Natural killer cell (primary cell): Measurements from ENCODE around the gene SPTLC3. TPM values are rescaled to one million over a fixed set of nuclear protein-coding genes. Genes with fewer than 3 reads are reported as not detected.

Source experiments
- ATAC-seq, 3 donors: fragments of 150-1000 bp in 2 of 3; fragments of 200-7000 bp in 1 of 3; cut with Tn5 transposase; 1 replicate in 1 of 3; 2 replicates in 2 of 3; pipeline ENCODE4 v1.10.0; 2021; ENCODE audit warnings: mild to moderate bottlenecking in 2 of 3, moderate library complexity in 2 of 3
- DNase-seq, 2 donors: peaks; one replicate each; pipeline versions ENCODE4 v3.0.0 to v3.0.0-alpha.2; 2013 to 2021; ENCODE audit warnings: mixed read lengths in 1 of 2
- H3K27ac ChIP-seq: one replicate; pipeline ENCODE4 v1.5.1; 2013; ENCODE audit warnings: mild to moderate bottlenecking, low read length
- H3K27me3 ChIP-seq: one replicate; pipeline ENCODE4 v1.6.1; 2013; ENCODE audit warnings: low read length; ENCODE audit not compliant: control insufficient read depth, insufficient read depth
- H3K36me3 ChIP-seq: one replicate; pipeline ENCODE4 v1.6.1; 2013; ENCODE audit warnings: low read length; ENCODE audit not compliant: control insufficient read depth, insufficient read depth
- H3K4me1 ChIP-seq: one replicate; pipeline ENCODE4 v1.6.1; 2013; ENCODE audit warnings: low read length; ENCODE audit not compliant: control insufficient read depth, insufficient read depth
- H3K4me3 ChIP-seq: one replicate; pipeline ENCODE4 v1.5.1; 2013; ENCODE audit warnings: low read length
- H3K9me3 ChIP-seq: one replicate; pipeline ENCODE4 v1.6.1; 2013; ENCODE audit warnings: low read length; ENCODE audit not compliant: control insufficient read depth, insufficient read depth
- H3K27ac Mint-ChIP-seq, 2 donors: one replicate each; pipeline ENCODE4 v1.8.0; 2022; ENCODE audit warnings: mild to moderate bottlenecking in 2 of 2, mixed read lengths in 2 of 2, moderate library complexity in 1 of 2
- H3K27me3 Mint-ChIP-seq, 2 donors: one replicate each; pipeline ENCODE4 v1.8.0; 2022; ENCODE audit warnings: low read depth in 2 of 2, mixed read lengths in 2 of 2
- H3K36me3 Mint-ChIP-seq: one replicate; pipeline ENCODE4 v1.8.0; 2022; ENCODE audit warnings: mixed read lengths
- H3K4me1 Mint-ChIP-seq, 2 donors: one replicate each; pipeline ENCODE4 v1.8.0; 2022; ENCODE audit warnings: mixed read lengths in 2 of 2
- H3K4me3 Mint-ChIP-seq: one replicate; pipeline ENCODE4 v1.8.0; 2022; ENCODE audit warnings: mild to moderate bottlenecking, moderate library complexity, mixed read lengths
- H3K9me3 Mint-ChIP-seq, 2 donors: one replicate each; pipeline ENCODE4 v1.8.0; 2022; ENCODE audit warnings: mixed read lengths in 2 of 2
- CTCF ChIP-seq: fragments of 200-600 bp; IDR thresholded peaks from one replicate; pipeline ENCODE4 v1.8.0; 2022; ENCODE audit warnings: antibody characterized with exemption
- WGBS: methylation state at CpG from one replicate; pipeline ENCODE4 v1.1.7; 2013; ENCODE audit warnings: missing lambda C conversion rate; ENCODE audit not compliant: insufficient coverage; 5-methylcytosine and 5-hydroxymethylcytosine counted together
- intact Hi-C: fragments of 100-400 bp; cut with micrococcal nuclease; formaldehyde crosslinking; loops from one replicate; pipeline ENCODE4 v1.14.2; 2022
- total RNA-seq, 4 donors: library from RNA; stranded (reverse); fragments of 120-200 nt in 1 of 4; gene quantifications; one replicate each; pipeline versions ENCODE4 v1.2.3 to v1.2.4, GENCODE V29; 2013 to 2022

The SPTLC3 gene
- total RNA-seq = 1 to 10 TPM; 1.5 to 4.6 (median 1.9) TPM
- total RNA-seq (2013) = 5.7 TPM

GRCh38 chr20:13008761-13009681 is at the start of gene SPTLC3:
SPTLC3 (plus strand) TSS chr20:13008972; CDS start chr20:13009268, 296 bp downstream.
- H3K9me3 Mint-ChIP-seq = no peaks in the 10 kb centered on the region
- H3K36me3 ChIP-seq = no peaks in the 10 kb centered on the region
- H3K9me3 ChIP-seq = no peaks in the 10 kb centered on the region
- ATAC-seq (peak; percentile 30 to 63 (median 61)), DNase-seq (peak in 1 of 2 donors; percentile 8)
- no peak for TF ChIP-seq CTCF
- WGBS = 2% methylated on average over 6 of the region's 9 CpGs
- peaks cover 0 to 4% of the 10 kb centered on the region in 2 donors for H3K27me3 Mint-ChIP-seq
- peaks cover 11% of the 10 kb centered on the region for H3K4me1 ChIP-seq
- peak within 1 kb of the TSS; percentile 35 for H3K27ac ChIP-seq
- peaks cover 1% of the 10 kb centered on the region for H3K36me3 Mint-ChIP-seq
- intact Hi-C loops = no loop called here
- H3K27ac Mint-ChIP-seq = peak within 1 kb of the TSS; percentile 47 to 89
- H3K4me3 Mint-ChIP-seq = peak within 1 kb of the TSS; percentile 84
- H3K4me3 ChIP-seq = peak within 1 kb of the TSS; percentile 22
- H3K27me3 ChIP-seq = no peaks in the 10 kb centered on the region
- H3K4me1 Mint-ChIP-seq = peaks cover 43 to 52% of the 10 kb centered on the region in 2 donors

- ATAC-seq (no peak), DNase-seq (no peak)
- no peak overlapping the region for H3K4me3 Mint-ChIP-seq
- H3K4me3 ChIP-seq = no peak overlapping the region
- peaks cover 6% of the 10 kb centered on the region for H3K4me1 ChIP-seq
- intact Hi-C loops = no loop called here
- TF ChIP-seq CTCF = no peak
- H3K27ac ChIP-seq = no peak overlapping the region
- no peaks in the 10 kb centered on the region for H3K9me3 Mint-ChIP-seq
- H3K27me3 ChIP-seq = no peaks in the 10 kb centered on the region
- H3K27me3 Mint-ChIP-seq = no peaks in the 10 kb centered on the region
- no CpG with 5 or more reads among the region's 4 CpGs for WGBS
- H3K4me1 Mint-ChIP-seq = peaks cover 16 to 18% of the 10 kb centered on the region in 2 donors
- no peaks in the 10 kb centered on the region for H3K9me3 ChIP-seq
- no peaks in the 10 kb centered on the region for H3K36me3 Mint-ChIP-seq
- no peak overlapping the region for H3K27ac Mint-ChIP-seq
- no peaks in the 10 kb centered on the region for H3K36me3 ChIP-seq
Observed at GRCh38 chr20:12961725-12962124, 47.0 kb upstream of the SPTLC3 start.

GRCh38 chr20:12962895-12963294 is 45.9 kb upstream of the SPTLC3 start:
- Mint-ChIP-seq H3K9me3 (no peaks in the 10 kb centered on the region), H3K4me3 (no peak overlapping the region), H3K27me3 (no peaks in the 10 kb centered on the region), H3K4me1 (peaks cover 17 to 20% of the 10 kb centered on the region in 2 donors), H3K27ac (no peak overlapping the region), H3K36me3 (no peaks in the 10 kb centered on the region)
- DNase-seq = no peak
- 60% methylated on average over 1 of the region's 2 CpGs for WGBS
- H3K9me3 ChIP-seq = no peaks in the 10 kb centered on the region
- TF ChIP-seq CTCF = no peak
- no peaks in the 10 kb centered on the region for H3K36me3 ChIP-seq
- ATAC-seq = no peak
- H3K4me3 ChIP-seq = no peak overlapping the region
- intact Hi-C loops = no loop called here
- peaks cover 5% of the 10 kb centered on the region for H3K4me1 ChIP-seq
- H3K27me3 ChIP-seq = no peaks in the 10 kb centered on the region
- H3K27ac ChIP-seq = no peak overlapping the region
